Activated naive CD8-positive, alpha-beta T cell treated with anti-CD3 and anti-CD28 coated beads, Interleukin-2, amount 50 U/mL, for 24 hours (primary cell): ENCODE results near the gene RP2.

Experiments
- ATAC-seq: fragments of 150-1000 bp; cut with Tn5 transposase; one replicate; pipeline ENCODE4 v1.10.0; 2021
- DNase-seq: peaks from one replicate; pipeline ENCODE4 v3.0.0; 2021
- H3K27ac Mint-ChIP-seq: one replicate; pipeline ENCODE4 v1.8.0; 2021; ENCODE audit warnings: mild to moderate bottlenecking, mixed read lengths
- H3K27me3 Mint-ChIP-seq: one replicate; pipeline ENCODE4 v1.8.0; 2021; ENCODE audit warnings: mixed read lengths
- H3K36me3 Mint-ChIP-seq: one replicate; pipeline ENCODE4 v1.8.0; 2021; ENCODE audit warnings: low read depth, mixed read lengths
- H3K4me1 Mint-ChIP-seq: one replicate; pipeline ENCODE4 v1.8.0; 2021; ENCODE audit warnings: mixed read lengths
- H3K4me3 Mint-ChIP-seq: one replicate; pipeline ENCODE4 v1.8.0; 2021; ENCODE audit warnings: mild to moderate bottlenecking, moderate library complexity, mixed read lengths
- H3K9me3 Mint-ChIP-seq: one replicate; pipeline ENCODE4 v1.8.0; 2021; ENCODE audit warnings: mixed read lengths

Gene RP2

DNA sequence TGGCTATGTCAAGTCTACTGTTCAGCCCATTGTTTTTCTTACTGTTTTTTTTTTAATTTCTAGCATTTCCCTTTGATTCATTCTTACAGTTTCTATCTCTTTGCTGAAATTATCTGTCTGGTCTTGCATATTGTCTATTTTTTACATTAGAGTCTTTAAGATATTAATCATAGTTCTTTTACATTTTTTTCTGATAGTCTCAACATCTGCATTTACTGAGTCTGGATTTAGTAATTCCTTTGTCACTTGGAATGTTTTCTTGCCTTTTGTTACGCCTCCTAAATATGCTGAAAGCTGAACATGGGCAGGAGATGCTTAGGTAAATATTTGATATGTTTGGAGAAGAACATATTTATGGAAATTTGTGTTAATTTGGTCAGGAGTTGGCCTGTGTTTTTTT lies 85.8 kb downstream of the RP2 start:
- H3K9me3 Mint-ChIP-seq: peaks cover 4% of the 10 kb centered on the region
- H3K4me1 Mint-ChIP-seq: no peaks in the 10 kb centered on the region
- ATAC-seq (no peak), DNase-seq (no peak)
- H3K4me3 Mint-ChIP-seq: no peak overlapping the region
- H3K36me3 Mint-ChIP-seq: no peaks in the 10 kb centered on the region
- peaks cover 3% of the 10 kb centered on the region for H3K27me3 Mint-ChIP-seq
- H3K27ac Mint-ChIP-seq: no peak overlapping the region

DNA sequence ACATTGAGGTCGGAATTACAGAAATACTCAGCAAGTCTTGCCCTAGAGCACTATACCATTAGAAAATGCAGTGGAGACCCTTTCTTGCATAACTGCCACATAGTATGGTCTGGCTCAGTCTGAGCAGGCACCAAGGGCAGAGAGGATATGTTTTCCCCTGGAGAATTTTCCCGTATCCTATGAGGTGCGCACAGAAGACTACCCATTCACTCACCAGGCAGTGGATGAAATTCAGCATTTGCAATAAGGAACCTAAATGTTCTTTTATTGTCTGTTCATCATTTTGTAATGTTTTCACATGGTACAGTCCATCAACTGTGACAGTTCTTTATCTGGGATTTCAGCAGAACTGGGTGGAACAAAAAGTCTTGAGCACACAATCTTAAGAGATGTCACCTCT lies 90.9 kb downstream of the RP2 start:
- Mint-ChIP-seq H3K4me3 (no peak overlapping the region), H3K27me3 (peaks cover 3% of the 10 kb centered on the region), H3K27ac (no peak overlapping the region), H3K36me3 (no peaks in the 10 kb centered on the region), H3K4me1 (no peaks in the 10 kb centered on the region), H3K9me3 (no peaks in the 10 kb centered on the region)
- ATAC-seq (no peak), DNase-seq (no peak)

DNA sequence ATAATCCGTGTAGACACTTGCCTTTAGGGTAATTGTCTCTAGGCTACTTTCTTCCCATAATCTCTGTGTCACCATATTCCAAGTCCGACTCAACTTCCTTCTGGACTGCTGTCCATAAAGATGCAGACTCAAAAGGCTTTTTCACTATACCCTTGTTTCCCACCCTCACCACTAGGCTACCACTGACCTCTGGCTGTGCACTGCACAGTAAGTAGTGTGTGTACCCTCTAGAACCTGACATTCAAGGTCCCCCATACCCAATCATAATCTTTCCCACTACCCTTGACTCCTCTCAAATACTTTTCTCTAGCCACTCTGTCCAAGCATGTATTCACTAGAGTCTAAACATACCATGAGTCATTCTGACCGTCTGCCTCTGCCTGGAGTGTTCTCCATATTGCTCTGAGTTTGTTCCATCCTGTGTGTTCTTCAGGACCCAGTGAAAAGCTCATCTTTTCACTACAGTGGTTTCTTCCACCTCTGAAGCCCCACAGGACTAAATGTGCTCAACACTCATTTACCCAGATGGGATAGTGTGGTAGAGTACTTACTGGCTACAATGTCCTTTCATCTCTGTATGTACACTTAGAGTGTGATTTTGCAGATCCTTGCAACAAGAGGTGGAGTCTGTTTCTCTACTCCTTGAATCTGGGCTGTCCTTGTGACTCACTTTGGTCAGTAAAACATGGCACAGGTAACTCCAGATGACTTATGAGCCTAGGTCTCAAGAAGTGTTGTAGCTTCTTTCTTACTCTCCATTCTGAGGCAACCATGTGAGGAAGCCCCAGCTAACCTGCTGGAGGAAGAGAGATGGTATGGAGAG lies 92.8 kb downstream of the RP2 start:
- Mint-ChIP-seq H3K27me3 (no peaks in the 10 kb centered on the region), H3K36me3 (no peaks in the 10 kb centered on the region), H3K27ac (no peak overlapping the region), H3K4me3 (no peak overlapping the region), H3K9me3 (no peaks in the 10 kb centered on the region), H3K4me1 (no peaks in the 10 kb centered on the region)
- peak; percentile 28 for ATAC-seq
- no peak for DNase-seq
